Sigmoid colon (tissue), 7 donors: ENCODE measurements around the gene SPRED3. TPM values are rescaled to one million over a fixed set of nuclear protein-coding genes. Genes with fewer than 3 reads are reported as not detected.

ENCODE experiments used
- DNase-seq: peaks from one replicate; pipeline ENCODE4 v3.0.0-alpha.2; 2019
- H3K27ac ChIP-seq, 4 donors: fragments of 200-600 bp; sonication (generic); one replicate each; pipeline ENCODE4 v1.5.1; 2016 to 2019; ENCODE audit warnings: mild to moderate bottlenecking in 1 of 4
- H3K27me3 ChIP-seq, 3 donors: fragments of 200-600 bp; sonication (generic); one replicate each; pipeline ENCODE4 v1.5.1; 2019; ENCODE audit warnings: mild to moderate bottlenecking in 1 of 3
- H3K36me3 ChIP-seq, 4 donors: fragments of 200-600 bp; sonication (generic); one replicate each; pipeline ENCODE4 v1.5.1; 2016 to 2019
- H3K4me1 ChIP-seq, 4 donors: fragments of 200-600 bp; sonication (generic); one replicate each; pipeline ENCODE4 v1.5.1; 2017 to 2019
- H3K4me3 ChIP-seq, 4 donors: fragments of 200-600 bp; sonication (generic); one replicate each; pipeline ENCODE4 v1.5.1; 2017 to 2019; ENCODE audit warnings: mild to moderate bottlenecking in 2 of 4, moderate library complexity in 1 of 4
- H3K9me3 ChIP-seq, 4 donors: fragments of 200-600 bp in 3 of 4; sonication (generic) in 3 of 4; one replicate each; pipeline versions ENCODE4 v1.5.1 to v1.6.1; 2013 to 2019
- EP300 ChIP-seq, 4 donors: sonication (generic); formaldehyde crosslinking; IDR thresholded peaks; one replicate each; pipeline ENCODE4 v1.6.1; 2017; ENCODE audit warnings: antibody characterized with exemption in 4 of 4
- POLR2A ChIP-seq, 2 donors: fragments of 450-650 bp; IDR thresholded peaks; one replicate each; pipeline ENCODE4 v1.6.1; 2016; ENCODE audit warnings: antibody characterized with exemption in 2 of 2, mild to moderate bottlenecking in 2 of 2, moderate library complexity in 2 of 2
- POLR2AphosphoS5 ChIP-seq, 4 donors: sonication (generic); formaldehyde crosslinking; IDR thresholded peaks; one replicate each; pipeline ENCODE4 v1.6.1; 2017; ENCODE audit warnings: antibody characterized with exemption in 4 of 4
- WGBS, 2 donors: extraction: QIAGEN DNeasy Blood & Tissue Kit; methylation state at CpG; one replicate each; pipeline ENCODE4 v1.1.7; 2013; 5-methylcytosine and 5-hydroxymethylcytosine counted together
- intact Hi-C: fragments of 100-400 bp; cut with DNase I; formaldehyde crosslinking; loops from one replicate; pipeline ENCODE4 v1.15.1; 2023
- polyA plus RNA-seq, 3 donors: library from polyadenylated mRNA; stranded (reverse); fragments of 200-250 nt; gene quantifications; one replicate each; pipeline ENCODE4 v1.2.3, GENCODE V29; 2013
- total RNA-seq, 4 donors: library from RNA; depleted of rRNA; stranded (reverse); fragments of >200 nt; gene quantifications; one replicate each; pipeline ENCODE4 v1.1.0, GENCODE V29; 2016
- TF ChIP-seq, protein P1 (sequence below), 4 experiments: fragments of 450-650 bp in 3 of 4; fragments of 200-600 bp in 1 of 4; IDR thresholded peaks; one replicate each; pipeline ENCODE4 v1.5.1; 2016 to 2019; ENCODE audit warnings: antibody characterized with exemption in 4 of 4, mild to moderate bottlenecking in 3 of 4, moderate library complexity in 2 of 4
- donor health status: healthy with polysubstance abuse.
- donor health status: Bipolar disorder and iron deficiency.
- donor health status: healthy.

SPRED3 gene
- total and polyA plus RNA-seq, 7 donors = under 0.01 to 1.5 (median 0.36) TPM; not detected in 2

DNA sequence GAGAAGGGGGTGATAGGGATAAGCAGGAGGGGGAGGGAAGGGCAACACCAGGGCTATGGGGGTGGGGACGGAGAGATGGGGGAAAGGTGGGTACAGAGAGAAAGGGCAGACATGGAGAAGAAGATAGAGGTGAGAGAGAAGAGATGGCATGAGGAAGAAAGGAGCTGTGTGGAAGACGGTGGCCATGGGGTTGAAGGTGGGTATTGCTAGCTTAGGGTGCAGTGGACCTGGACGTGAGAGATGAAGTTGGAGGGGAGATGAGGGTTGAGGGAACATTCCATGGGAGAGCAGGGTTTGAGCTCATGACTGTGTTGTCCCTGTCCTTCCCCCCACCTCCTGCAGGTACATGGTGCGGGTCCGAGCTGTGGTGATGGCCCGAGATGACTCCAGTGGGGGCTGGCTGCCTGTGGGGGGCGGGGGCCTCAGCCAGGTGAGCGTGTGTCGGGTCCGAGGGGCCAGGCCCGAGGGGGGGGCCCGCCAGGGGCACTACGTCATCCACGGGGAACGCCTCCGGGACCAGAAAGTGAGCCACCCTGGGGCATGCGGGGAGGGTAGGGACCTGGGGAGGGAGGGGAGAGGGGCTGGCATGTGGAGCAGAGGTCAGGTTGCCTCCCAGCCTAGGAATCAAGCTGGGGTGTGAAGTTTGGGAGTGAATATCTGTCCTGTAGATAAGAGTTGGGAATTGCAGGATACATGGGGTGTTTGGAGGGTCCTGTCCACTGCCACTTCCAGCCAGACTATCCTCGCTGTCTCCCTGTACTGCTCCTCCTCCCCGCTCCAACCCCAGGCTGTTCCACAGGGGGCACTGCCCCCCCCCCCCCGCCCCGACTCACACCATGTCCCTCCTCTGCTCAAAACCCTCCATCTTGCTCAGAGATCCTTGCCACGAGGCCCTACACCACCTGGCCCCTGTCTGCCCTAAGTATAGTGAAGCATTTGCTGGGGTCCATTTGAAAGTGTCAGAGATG, 1.7 kb downstream of the SPRED3 start:
- Histone ChIP-seq H3K4me1 (peaks cover 0 to 37% (median 33%) of the 10 kb centered on the region in 4 donors), H3K27ac (peak overlapping the region in 1 of 4 donors; percentile 53), H3K27me3 (peaks cover 15 to 79% (median 51%) of the 10 kb centered on the region in 3 donors), H3K36me3 (peaks cover 0 to 3% (median 0%) of the 10 kb centered on the region in 4 donors), H3K9me3 (no peaks in the 10 kb centered on the region), H3K4me3 (no peak overlapping the region)
- DNase-seq = no peak
- intact Hi-C loops = no loop called here
- TF ChIP-seq POLR2AphosphoS5 (IDR thresholded peaks at IDR 0.05) = no peak
- TF ChIP-seq, protein P1, sequence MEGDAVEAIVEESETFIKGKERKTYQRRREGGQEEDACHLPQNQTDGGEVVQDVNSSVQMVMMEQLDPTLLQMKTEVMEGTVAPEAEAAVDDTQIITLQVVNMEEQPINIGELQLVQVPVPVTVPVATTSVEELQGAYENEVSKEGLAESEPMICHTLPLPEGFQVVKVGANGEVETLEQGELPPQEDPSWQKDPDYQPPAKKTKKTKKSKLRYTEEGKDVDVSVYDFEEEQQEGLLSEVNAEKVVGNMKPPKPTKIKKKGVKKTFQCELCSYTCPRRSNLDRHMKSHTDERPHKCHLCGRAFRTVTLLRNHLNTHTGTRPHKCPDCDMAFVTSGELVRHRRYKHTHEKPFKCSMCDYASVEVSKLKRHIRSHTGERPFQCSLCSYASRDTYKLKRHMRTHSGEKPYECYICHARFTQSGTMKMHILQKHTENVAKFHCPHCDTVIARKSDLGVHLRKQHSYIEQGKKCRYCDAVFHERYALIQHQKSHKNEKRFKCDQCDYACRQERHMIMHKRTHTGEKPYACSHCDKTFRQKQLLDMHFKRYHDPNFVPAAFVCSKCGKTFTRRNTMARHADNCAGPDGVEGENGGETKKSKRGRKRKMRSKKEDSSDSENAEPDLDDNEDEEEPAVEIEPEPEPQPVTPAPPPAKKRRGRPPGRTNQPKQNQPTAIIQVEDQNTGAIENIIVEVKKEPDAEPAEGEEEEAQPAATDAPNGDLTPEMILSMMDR (IDR thresholded peaks at IDR 0.05) = no peak
- TF ChIP-seq EP300 (IDR thresholded peaks at IDR 0.05) = no peak
- no peak for TF ChIP-seq POLR2A (IDR thresholded peaks at IDR 0.05)
- WGBS, 2 donors = 44 to 45% methylated on average over 22 of the region's 22 CpGs

DNA sequence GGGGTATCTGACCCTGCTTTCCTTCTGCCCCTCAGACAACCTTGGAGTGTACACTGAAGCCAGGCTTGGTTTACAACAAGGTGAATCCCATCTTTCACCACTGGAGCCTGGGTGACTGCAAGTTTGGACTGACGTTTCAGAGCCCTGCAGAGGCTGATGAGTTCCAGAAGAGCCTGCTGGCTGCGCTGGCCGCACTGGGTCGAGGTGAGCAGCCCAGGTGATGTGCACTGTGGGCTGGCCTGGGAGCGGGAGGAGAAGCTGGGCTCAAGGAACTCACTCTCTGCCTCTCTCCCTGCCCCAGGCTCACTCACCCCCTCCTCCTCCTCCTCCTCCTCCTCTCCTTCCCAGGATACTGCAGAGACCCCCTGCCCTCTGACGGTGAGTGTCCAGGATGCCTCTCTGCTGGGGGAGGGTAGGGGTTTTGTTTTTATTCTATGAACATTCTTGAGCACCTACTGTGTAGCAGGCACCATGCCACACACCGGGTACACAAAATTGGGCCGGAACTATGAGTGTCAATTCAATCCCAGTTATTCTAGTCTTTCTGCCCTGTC, 3.5 kb downstream of the SPRED3 start:
- Histone ChIP-seq H3K36me3 (no peaks in the 10 kb centered on the region), H3K4me3 (no peak overlapping the region), H3K4me1 (peaks cover 0 to 27% (median 25%) of the 10 kb centered on the region in 4 donors), H3K9me3 (no peaks in the 10 kb centered on the region), H3K27me3 (peaks cover 13 to 79% (median 44%) of the 10 kb centered on the region in 3 donors), H3K27ac (no peak overlapping the region)
- no peak for DNase-seq
- intact Hi-C loops = no loop called here
- TF ChIP-seq EP300 (IDR thresholded peaks at IDR 0.05) (no peak), POLR2AphosphoS5 (IDR thresholded peaks at IDR 0.05) (no peak), POLR2A (IDR thresholded peaks at IDR 0.05) (no peak)
- 67 to 70% methylated on average over 8 of the region's 8 CpGs for WGBS, 2 donors

DNA sequence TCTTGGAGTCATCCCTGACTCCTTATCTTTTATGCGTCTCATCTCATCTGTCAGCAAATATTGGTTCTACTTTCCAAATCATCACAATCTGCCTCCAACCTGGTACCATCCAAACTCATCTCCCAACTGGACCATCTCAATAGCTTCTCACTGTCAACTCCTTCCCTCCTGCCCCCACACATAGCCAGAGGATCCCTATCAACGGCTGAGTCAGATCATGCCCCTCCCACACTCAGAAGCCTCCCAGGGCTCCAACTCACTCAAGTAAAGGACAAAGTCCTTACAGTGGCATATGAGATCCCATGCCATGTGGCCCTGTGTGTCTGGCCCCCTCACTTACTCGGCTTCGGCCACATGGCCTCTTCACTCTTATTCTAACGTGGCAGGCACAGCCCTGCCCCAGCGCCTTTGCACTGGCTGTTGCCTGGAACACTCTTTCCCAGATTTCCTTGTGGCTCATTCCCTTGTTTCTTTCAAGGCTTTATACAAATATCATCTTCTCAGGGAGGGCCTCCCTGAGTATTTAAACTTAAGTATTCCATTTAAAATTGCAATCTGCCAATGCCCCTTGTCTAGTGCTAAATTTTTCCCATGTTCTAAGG, 4.3 kb downstream of the SPRED3 start:
- H3K27me3 ChIP-seq = peaks cover 11 to 79% (median 44%) of the 10 kb centered on the region in 3 donors
- H3K27ac ChIP-seq = no peak overlapping the region
- WGBS, 2 donors = 35 to 69% methylated on average over 6 of the region's 6 CpGs
- H3K4me3 ChIP-seq = no peak overlapping the region
- intact Hi-C loops = no loop called here
- no peaks in the 10 kb centered on the region for H3K36me3 ChIP-seq
- TF ChIP-seq POLR2AphosphoS5 (IDR thresholded peaks at IDR 0.05) (no peak), EP300 (IDR thresholded peaks at IDR 0.05) (no peak), POLR2A (IDR thresholded peaks at IDR 0.05) (no peak)
- TF ChIP-seq, protein P1 (IDR thresholded peaks at IDR 0.05) = no peak
- no peaks in the 10 kb centered on the region for H3K9me3 ChIP-seq
- no peak for DNase-seq
- peaks cover 0 to 19% (median 17%) of the 10 kb centered on the region in 4 donors for H3K4me1 ChIP-seq

DNA sequence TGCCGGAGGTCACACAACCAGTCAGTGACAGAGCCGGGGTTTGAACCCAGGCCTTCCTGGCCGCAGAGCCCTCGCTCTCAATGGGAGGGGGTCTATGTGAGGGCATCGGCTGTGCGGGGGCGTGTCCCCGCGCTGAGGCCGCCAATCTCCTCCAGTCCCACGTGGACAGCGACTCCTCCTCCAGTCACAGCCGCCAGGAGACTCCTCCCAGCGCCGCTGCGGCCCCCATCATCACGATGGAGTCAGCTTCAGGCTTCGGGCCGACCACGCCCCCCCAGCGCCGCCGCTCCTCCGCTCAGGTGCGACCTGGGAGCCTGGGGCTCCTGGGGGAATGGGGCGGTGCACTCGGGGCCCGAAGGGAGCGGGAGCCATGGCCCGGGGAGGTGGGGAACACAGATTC, 6.0 kb downstream of the SPRED3 start:
- Histone ChIP-seq H3K36me3 (no peaks in the 10 kb centered on the region), H3K4me3 (no peak overlapping the region), H3K4me1 (peaks cover 0 to 2% (median under 1%) of the 10 kb centered on the region in 4 donors), H3K9me3 (no peaks in the 10 kb centered on the region), H3K27ac (no peak overlapping the region), H3K27me3 (peaks cover 22 to 79% (median 46%) of the 10 kb centered on the region in 3 donors)
- intact Hi-C loops = no loop called here
- no peak for TF ChIP-seq POLR2A (IDR thresholded peaks at IDR 0.05)
- no peak for DNase-seq
- WGBS, 2 donors = 4 to 5% methylated on average over 30 of the region's 30 CpGs

- no peak for DNase-seq
- no peak overlapping the region for H3K27ac ChIP-seq
- H3K4me1 ChIP-seq = no peaks in the 10 kb centered on the region
- peaks cover 22 to 79% (median 57%) of the 10 kb centered on the region in 3 donors for H3K27me3 ChIP-seq
- 6% methylated on average over 86 of the region's 86 CpGs for WGBS, 2 donors
- no peak for TF ChIP-seq POLR2A (IDR thresholded peaks at IDR 0.05)
- TF ChIP-seq EP300 (IDR thresholded peaks at IDR 0.05) = no peak
- TF ChIP-seq, protein P1 (IDR thresholded peaks at IDR 0.05) = no peak
- no peak for TF ChIP-seq POLR2AphosphoS5 (IDR thresholded peaks at IDR 0.05)
- intact Hi-C loops = no loop called here
- H3K4me3 ChIP-seq = no peak overlapping the region
- no peaks in the 10 kb centered on the region for H3K36me3 ChIP-seq
- no peaks in the 10 kb centered on the region for H3K9me3 ChIP-seq
Measured at GRCh38 chr19:38395381-38396114, 7.1 kb downstream of the SPRED3 start.
